Fibroblast of lung (primary cell): ENCODE measurements around the gene GOLGA6D. TPM values are rescaled to one million over a fixed set of nuclear protein-coding genes. Genes with fewer than 3 reads are reported as not detected.
"Not testable (repeated sequence)": the region's sequence is repeated elsewhere in the genome, so short reads cannot be mapped to it uniquely, and the experiment has no call there.

Experiments
- DNase-seq, 2 donors: peaks; one replicate each; pipeline versions ENCODE4 v3.0.0 to v3.0.0-alpha.2; 2010; ENCODE audit warnings: low read depth in 2 of 2
- H2AFZ ChIP-seq: 2 replicates; pipeline ENCODE4 v1.5.1; 2012; ENCODE audit warnings: low read length, control low read depth, inconsistent platforms
- H3K27ac ChIP-seq: 2 replicates; pipeline ENCODE4 v1.5.1; 2011; ENCODE audit warnings: low read length, control low read depth; ENCODE audit not compliant: insufficient read depth
- H3K27me3 ChIP-seq: 2 replicates; pipeline ENCODE4 v1.5.1; 2011; ENCODE audit warnings: mild to moderate bottlenecking, low read length; ENCODE audit not compliant: control insufficient read depth, insufficient read depth
- H3K36me3 ChIP-seq: 2 replicates; pipeline ENCODE4 v1.5.1; 2011; ENCODE audit warnings: low read length; ENCODE audit not compliant: control insufficient read depth, insufficient read depth
- H3K4me1 ChIP-seq: 2 replicates; pipeline ENCODE4 v1.5.1; 2011; ENCODE audit warnings: low read length; ENCODE audit not compliant: control insufficient read depth, insufficient read depth; ENCODE audit errors: extremely low read depth
- H3K4me2 ChIP-seq: 2 replicates; pipeline ENCODE4 v1.5.1; 2011; ENCODE audit warnings: low read length, control low read depth; ENCODE audit not compliant: insufficient read depth; ENCODE audit errors: extremely low read depth
- H3K4me3 ChIP-seq, 4 experiments: fragments of 200-600 bp in 1 of 4; sonication (generic) in 1 of 4; replicated peaks in 1 of 4; 2 replicates each; pipeline ENCODE4 v1.5.1; 2011 to 2016; ENCODE audit warnings: low read length in 4 of 4, low read depth in 3 of 4, mild to moderate bottlenecking in 3 of 4, control low read depth in 2 of 4, inconsistent platforms in 1 of 4, mixed read lengths in 1 of 4; ENCODE audit not compliant: insufficient read depth in 1 of 4; ENCODE audit errors: control extremely low read depth in 1 of 4
- H3K79me2 ChIP-seq: 2 replicates; pipeline ENCODE4 v1.5.1; 2012; ENCODE audit warnings: mild to moderate bottlenecking, low read length, inconsistent platforms; ENCODE audit not compliant: control insufficient read depth, insufficient read depth
- H3K9ac ChIP-seq: 2 replicates; pipeline ENCODE4 v1.5.1; 2011; ENCODE audit warnings: mild to moderate bottlenecking, low read length, control low read depth; ENCODE audit not compliant: insufficient read depth
- H3K9me3 ChIP-seq: 2 replicates; pipeline ENCODE4 v1.5.1; 2012; ENCODE audit warnings: low read depth, low read length; ENCODE audit not compliant: control insufficient read depth, insufficient read depth
- H4K20me1 ChIP-seq: 2 replicates; pipeline ENCODE4 v1.5.1; 2011; ENCODE audit warnings: low read length; ENCODE audit not compliant: control insufficient read depth, insufficient read depth; ENCODE audit errors: extremely low read depth
- CTCF ChIP-seq, 2 donors: IDR thresholded peaks in 1 of 2; conservative IDR thresholded peaks in 1 of 2; 1 replicate in 1 of 2; 2 replicates in 1 of 2; pipeline ENCODE4 v1.5.1; 2011 to 2012; ENCODE audit warnings: low read length in 2 of 2, control low read depth in 1 of 2, inconsistent platforms in 1 of 2, low read depth in 1 of 2, mild to moderate bottlenecking in 1 of 2
- polyA plus RNA-seq, 2 donors: library from polyadenylated mRNA; depleted of rRNA in 1 of 2; stranded (reverse) in 1 of 2; unstranded in 1 of 2; fragments of >200 nt; gene quantifications; 2 replicates each; pipeline ENCODE4 v1.2.1, GENCODE V29; 2011 to 2012; ENCODE audit warnings: missing spikeins in 1 of 2
- total RNA-seq: library from RNA; depleted of rRNA; stranded (reverse); fragments of >200 nt; gene quantifications from 2 replicates; pipeline ENCODE4 v1.2.1, GENCODE V29; 2014

Gene GOLGA6D
- total and polyA plus RNA-seq, 2 donors (not counting 1 experiment from before 2014, with no cell fraction given), result under 0.01 TPM; not detected in 1

GRCh38 chr15:75252285-75252684, 30.4 kb upstream of the GOLGA6D start:
- not testable (repeated sequence) for H4K20me1 ChIP-seq, H3K27ac ChIP-seq, DNase-seq, H3K9ac ChIP-seq, H3K9me3 ChIP-seq, H3K79me2 ChIP-seq, H3K4me1 ChIP-seq, H3K4me3 ChIP-seq, H3K4me2 ChIP-seq, H3K36me3 ChIP-seq, H2AFZ ChIP-seq
- H3K27me3 ChIP-seq, result peaks cover 30% of the 10 kb centered on the region
- TF ChIP-seq CTCF (conservative IDR thresholded peaks at IDR 0.05 in 1 of 2, IDR thresholded peaks at IDR 0.05 in 1 of 2; ENCODE audit: low read depth in 1 of 2, low read length in 2 of 2), result peak in 1 of 2 donors; percentile 1

GRCh38 chr15:75258034-75258433, 24.6 kb upstream of the GOLGA6D start, which contains the start of gene GOLGA6C:
Gene GOLGA6C (plus strand): TSS chr15:75258334. CDS start chr15:75258599, 265 bp downstream.
- not testable (repeated sequence) for H3K27ac ChIP-seq, H2AFZ ChIP-seq, H4K20me1 ChIP-seq, H3K27me3 ChIP-seq, H3K36me3 ChIP-seq, H3K4me2 ChIP-seq, DNase-seq, H3K9me3 ChIP-seq, H3K79me2 ChIP-seq, H3K4me3 ChIP-seq, H3K4me1 ChIP-seq, H3K9ac ChIP-seq

- not testable (repeated sequence) for H3K4me3 ChIP-seq, H4K20me1 ChIP-seq, H3K4me1 ChIP-seq, DNase-seq, H3K27me3 ChIP-seq, H3K79me2 ChIP-seq, H2AFZ ChIP-seq, H3K9ac ChIP-seq, H3K36me3 ChIP-seq, H3K9me3 ChIP-seq, H3K27ac ChIP-seq, H3K4me2 ChIP-seq
Observed at GRCh38 chr15:75258620-75259343, 23.9 kb upstream of the GOLGA6D start.

GRCh38 chr15:75259873-75260272, 22.8 kb upstream of the GOLGA6D start:
- not testable (repeated sequence) for H2AFZ ChIP-seq, H3K27me3 ChIP-seq, H3K4me3 ChIP-seq, H3K9me3 ChIP-seq, H3K9ac ChIP-seq, H3K27ac ChIP-seq, H3K4me1 ChIP-seq, H4K20me1 ChIP-seq, H3K79me2 ChIP-seq, DNase-seq, H3K36me3 ChIP-seq, H3K4me2 ChIP-seq

GRCh38 chr15:75273751-75274359, 8.8 kb upstream of the GOLGA6D start:
- not testable (repeated sequence) for H3K9ac ChIP-seq, H3K4me1 ChIP-seq, H3K4me2 ChIP-seq, H3K27me3 ChIP-seq, DNase-seq, H3K79me2 ChIP-seq, H3K36me3 ChIP-seq, H3K4me3 ChIP-seq, H3K27ac ChIP-seq, H3K9me3 ChIP-seq, H4K20me1 ChIP-seq, H2AFZ ChIP-seq
